Spleen (tissue), 11 donors: ENCODE results near the gene MTHFR. TPM values are rescaled to one million over a fixed set of nuclear protein-coding genes. Genes with fewer than 3 reads are reported as not detected.
A peak's percentile ranks its signal among the peaks of the same experiment; 100 is the strongest.

Experiments
- DNase-seq: peaks from one replicate; pipeline ENCODE4 v3.0.0-alpha.2; 2020
- H3K27ac ChIP-seq, 8 donors: fragments of 200-600 bp; sonication (generic) in 7 of 8; 1 replicate in 4 of 8; 2 replicates in 4 of 8; pipeline versions ENCODE4 v1.5.0 to v1.8.0; 2016 to 2021; ENCODE audit warnings: inconsistent platforms in 4 of 8, mild to moderate bottlenecking in 4 of 8, moderate library complexity in 1 of 8
- H3K27me3 ChIP-seq, 7 donors: fragments of 200-600 bp; sonication (generic) in 6 of 7; replicated peaks in 1 of 7; 1 replicate in 4 of 7; 2 replicates in 3 of 7; pipeline versions ENCODE4 v1.5.0 to v1.8.0; 2016 to 2021; ENCODE audit warnings: inconsistent platforms in 3 of 7, mild to moderate bottlenecking in 1 of 7
- H3K36me3 ChIP-seq, 6 donors: fragments of 200-600 bp; sonication (generic) in 5 of 6; 1 replicate in 4 of 6; 2 replicates in 2 of 6; pipeline versions ENCODE4 v1.5.0 to v1.8.0; 2016 to 2021; ENCODE audit warnings: inconsistent platforms in 2 of 6
- H3K4me1 ChIP-seq, 6 donors: fragments of 200-600 bp; sonication (generic) in 5 of 6; 1 replicate in 3 of 6; 2 replicates in 3 of 6; pipeline versions ENCODE4 v1.5.0 to v1.8.0; 2016 to 2021; ENCODE audit warnings: inconsistent platforms in 3 of 6
- H3K4me3 ChIP-seq, 8 donors: fragments of 200-600 bp; sonication (generic) in 7 of 8; 1 replicate in 4 of 8; 2 replicates in 4 of 8; pipeline versions ENCODE4 v1.5.0 to v1.8.0; 2016 to 2021; ENCODE audit warnings: inconsistent platforms in 4 of 8, mild to moderate bottlenecking in 4 of 8, moderate library complexity in 2 of 8
- H3K9me3 ChIP-seq, 8 donors: fragments of 200-600 bp; sonication (generic) in 7 of 8; 1 replicate in 4 of 8; 2 replicates in 4 of 8; pipeline versions ENCODE4 v1.5.0 to v1.8.0; 2016 to 2021; ENCODE audit warnings: inconsistent platforms in 4 of 8
- POLR2A ChIP-seq, 3 donors: fragments of 450-650 bp; IDR thresholded peaks; one replicate each; pipeline ENCODE4 v1.5.1; 2017; ENCODE audit warnings: antibody characterized with exemption in 3 of 3, mild to moderate bottlenecking in 1 of 3
- POLR2AphosphoS5 ChIP-seq, 3 donors: sonication (generic); formaldehyde crosslinking; IDR thresholded peaks; one replicate each; pipeline ENCODE4 v1.5.1; 2017; ENCODE audit warnings: antibody characterized with exemption in 3 of 3
- WGBS, 5 donors: extraction: QIAGEN DNeasy Blood & Tissue Kit in 3 of 5; methylation state at CpG; one replicate each; pipeline versions ENCODE4 v1.1.5 to v1.1.7; 2013 to 2018; 5-methylcytosine and 5-hydroxymethylcytosine counted together
- intact Hi-C: fragments of 100-400 bp; cut with DNase I; formaldehyde crosslinking; loops from one replicate; pipeline ENCODE4 v1.15.0; 2023; ENCODE audit warnings: low total_unique reads
- polyA plus RNA-seq, 3 donors: library from polyadenylated mRNA; stranded (reverse); fragments of 200-250 nt; gene quantifications; one replicate each; pipeline ENCODE4 v1.2.1, GENCODE V29; 2013
- total RNA-seq, 7 donors: library from RNA; depleted of rRNA in 3 of 7; stranded (reverse); fragments of >200 nt in 3 of 7; fragmentation: NEBNext Ultra II Directional in 4 of 7; extraction: Animal tissue kit (Norgen Biotek cat#: 25700) in 4 of 7; gene quantifications; one replicate each; pipeline versions ENCODE4 v1.1.0 to v1.2.1, GENCODE V29; 2016 to 2021
- TF ChIP-seq, protein P1 (sequence below), 11 experiments: fragments of 200-600 bp in 7 of 11; fragments of 450-650 bp in 4 of 11; sonication (generic) in 4 of 11; IDR thresholded peaks in 8 of 11; conservative IDR thresholded peaks in 3 of 11; 1 replicate in 7 of 11; 2 replicates in 4 of 11; pipeline versions ENCODE4 v1.4.0 to v1.8.0; 2016 to 2021; ENCODE audit warnings: antibody characterized with exemption in 11 of 11, inconsistent platforms in 4 of 11, mild to moderate bottlenecking in 1 of 11
- donor health status: healthy with polysubstance abuse.
- donor health status: DM: no; HTN: no; CAD: no; lungs with moderate emphysema.
- donor health status: DM: no; HTN: no; CAD: no.
- donor health status: Bipolar disorder and iron deficiency.
- donor health status: healthy.
- donor health status: DM: no; HTN: no; CAD: no.
- donor health status: DM: yes; HTN: yes; CAD: no.

MTHFR gene
- total and polyA plus RNA-seq, 10 donors, result 6.7 to 79.8 (median 67.7) TPM

- peak; percentile 68 for DNase-seq
- intact Hi-C loops, result no loop called here
Measured at GRCh38 chr1:11782127-11782708, 23.5 kb downstream of the MTHFR start.

DNA sequence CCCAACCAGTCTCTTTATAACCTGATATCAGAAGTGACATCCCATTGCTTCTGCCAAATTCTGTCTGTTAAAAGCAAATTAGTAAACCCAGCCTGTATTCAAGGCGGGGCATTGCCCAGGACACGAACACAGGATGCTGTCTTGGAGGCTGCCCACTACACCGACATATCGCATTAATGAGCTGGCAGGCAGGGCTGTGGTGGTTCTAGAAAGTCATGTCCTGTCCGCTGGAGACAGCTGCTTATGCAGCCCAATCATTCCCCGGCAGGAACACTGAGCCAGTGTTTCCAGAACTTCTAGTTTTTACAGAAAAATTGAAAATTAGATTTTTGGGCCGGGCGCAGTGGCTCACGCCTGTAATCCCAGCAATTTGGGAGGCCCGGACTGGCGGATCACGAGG, 24.5 kb downstream of the MTHFR start:
- 86 to 94% (median 88%) methylated on average over 12 of the region's 12 CpGs for WGBS, 5 donors
- Histone ChIP-seq H3K9me3 (no peaks in the 10 kb centered on the region), H3K27me3 (no peaks in the 10 kb centered on the region), H3K4me1 (peaks cover 15 to 25% (median 22%) of the 10 kb centered on the region in 6 donors), H3K27ac (no peak overlapping the region), H3K4me3 (no peak overlapping the region), H3K36me3 (no peaks in the 10 kb centered on the region)
- intact Hi-C loops, result no loop called here
- no peak for TF ChIP-seq POLR2AphosphoS5 (IDR thresholded peaks at IDR 0.05)
- TF ChIP-seq POLR2A (IDR thresholded peaks at IDR 0.05), result no peak
- TF ChIP-seq, protein P1, sequence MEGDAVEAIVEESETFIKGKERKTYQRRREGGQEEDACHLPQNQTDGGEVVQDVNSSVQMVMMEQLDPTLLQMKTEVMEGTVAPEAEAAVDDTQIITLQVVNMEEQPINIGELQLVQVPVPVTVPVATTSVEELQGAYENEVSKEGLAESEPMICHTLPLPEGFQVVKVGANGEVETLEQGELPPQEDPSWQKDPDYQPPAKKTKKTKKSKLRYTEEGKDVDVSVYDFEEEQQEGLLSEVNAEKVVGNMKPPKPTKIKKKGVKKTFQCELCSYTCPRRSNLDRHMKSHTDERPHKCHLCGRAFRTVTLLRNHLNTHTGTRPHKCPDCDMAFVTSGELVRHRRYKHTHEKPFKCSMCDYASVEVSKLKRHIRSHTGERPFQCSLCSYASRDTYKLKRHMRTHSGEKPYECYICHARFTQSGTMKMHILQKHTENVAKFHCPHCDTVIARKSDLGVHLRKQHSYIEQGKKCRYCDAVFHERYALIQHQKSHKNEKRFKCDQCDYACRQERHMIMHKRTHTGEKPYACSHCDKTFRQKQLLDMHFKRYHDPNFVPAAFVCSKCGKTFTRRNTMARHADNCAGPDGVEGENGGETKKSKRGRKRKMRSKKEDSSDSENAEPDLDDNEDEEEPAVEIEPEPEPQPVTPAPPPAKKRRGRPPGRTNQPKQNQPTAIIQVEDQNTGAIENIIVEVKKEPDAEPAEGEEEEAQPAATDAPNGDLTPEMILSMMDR (IDR thresholded peaks at IDR 0.05 in 8 of 11, conservative IDR thresholded peaks at IDR 0.05 in 3 of 11), result no peak
- no peak for DNase-seq

More at GRCh38 chr1:11782127-11782708, 23.5 kb downstream of the MTHFR start:
- WGBS, 5 donors, result 74 to 89% (median 83%) methylated on average over 6 of the region's 6 CpGs
- no peaks in the 10 kb centered on the region for H3K36me3 ChIP-seq
- H3K27me3 ChIP-seq, result no peaks in the 10 kb centered on the region
- H3K27ac ChIP-seq, result no peak overlapping the region
- H3K4me3 ChIP-seq, result no peak overlapping the region
- H3K9me3 ChIP-seq, result no peaks in the 10 kb centered on the region
- no peak for TF ChIP-seq POLR2A (IDR thresholded peaks at IDR 0.05)
- no peak for TF ChIP-seq POLR2AphosphoS5 (IDR thresholded peaks at IDR 0.05)
- TF ChIP-seq, protein P1 (IDR thresholded peaks at IDR 0.05 in 8 of 11, conservative IDR thresholded peaks at IDR 0.05 in 3 of 11), result no peak
- H3K4me1 ChIP-seq, result peaks cover 19 to 34% (median 31%) of the 10 kb centered on the region in 6 donors

DNA sequence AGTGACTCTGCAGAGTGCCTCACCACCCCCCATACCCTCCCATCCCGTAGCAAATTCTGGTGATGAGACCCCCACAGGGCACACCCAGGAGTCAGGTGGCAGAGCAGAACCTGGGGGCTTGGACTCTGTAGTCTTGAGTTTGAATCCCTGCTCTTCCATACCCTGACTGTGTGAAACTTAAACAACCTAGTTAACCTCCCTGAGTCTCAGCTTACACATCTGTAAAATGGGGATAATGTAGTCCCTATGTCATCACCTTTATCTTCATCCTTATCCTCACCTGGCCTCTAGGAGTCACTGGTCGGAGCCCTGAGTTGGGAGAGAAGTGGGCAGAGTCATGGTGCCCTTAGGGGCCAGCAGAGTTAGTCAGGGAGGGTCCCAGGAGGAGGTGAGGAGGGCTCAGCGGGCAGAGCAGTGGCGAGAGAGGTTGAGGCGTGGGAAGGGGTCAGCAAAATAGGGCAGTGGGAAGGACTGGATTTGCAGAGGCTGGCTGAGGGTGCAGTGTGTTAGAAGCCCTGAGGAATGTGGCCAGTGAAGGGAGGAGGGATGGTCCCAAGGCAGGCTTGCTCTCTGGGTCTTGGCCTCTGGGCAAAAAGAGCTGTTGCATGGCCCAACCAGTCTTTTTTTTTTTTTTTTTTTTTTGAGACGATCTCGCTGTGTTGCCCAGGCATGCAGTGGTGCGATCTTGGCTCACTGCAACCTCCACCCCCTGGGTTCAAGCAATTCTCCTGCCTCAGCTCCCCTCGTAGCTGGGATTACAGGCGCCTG, 25.2 kb downstream of the MTHFR start:
- no peak overlapping the region for H3K4me3 ChIP-seq
- no peak overlapping the region for H3K27ac ChIP-seq
- TF ChIP-seq POLR2AphosphoS5 (IDR thresholded peaks at IDR 0.05) (no peak), POLR2A (IDR thresholded peaks at IDR 0.05) (no peak)
- TF ChIP-seq, protein P1 (IDR thresholded peaks at IDR 0.05 in 8 of 11, conservative IDR thresholded peaks at IDR 0.05 in 3 of 11), result no peak
- WGBS, 5 donors, result 81 to 94% (median 84%) methylated on average over 7 to 10 of the region's 10 CpGs
- H3K27me3 ChIP-seq, result no peaks in the 10 kb centered on the region
- DNase-seq, result no peak
- no peaks in the 10 kb centered on the region for H3K9me3 ChIP-seq
- intact Hi-C loops, result no loop called here
- peaks cover 9 to 18% (median 15%) of the 10 kb centered on the region in 6 donors for H3K4me1 ChIP-seq
- no peaks in the 10 kb centered on the region for H3K36me3 ChIP-seq

DNA sequence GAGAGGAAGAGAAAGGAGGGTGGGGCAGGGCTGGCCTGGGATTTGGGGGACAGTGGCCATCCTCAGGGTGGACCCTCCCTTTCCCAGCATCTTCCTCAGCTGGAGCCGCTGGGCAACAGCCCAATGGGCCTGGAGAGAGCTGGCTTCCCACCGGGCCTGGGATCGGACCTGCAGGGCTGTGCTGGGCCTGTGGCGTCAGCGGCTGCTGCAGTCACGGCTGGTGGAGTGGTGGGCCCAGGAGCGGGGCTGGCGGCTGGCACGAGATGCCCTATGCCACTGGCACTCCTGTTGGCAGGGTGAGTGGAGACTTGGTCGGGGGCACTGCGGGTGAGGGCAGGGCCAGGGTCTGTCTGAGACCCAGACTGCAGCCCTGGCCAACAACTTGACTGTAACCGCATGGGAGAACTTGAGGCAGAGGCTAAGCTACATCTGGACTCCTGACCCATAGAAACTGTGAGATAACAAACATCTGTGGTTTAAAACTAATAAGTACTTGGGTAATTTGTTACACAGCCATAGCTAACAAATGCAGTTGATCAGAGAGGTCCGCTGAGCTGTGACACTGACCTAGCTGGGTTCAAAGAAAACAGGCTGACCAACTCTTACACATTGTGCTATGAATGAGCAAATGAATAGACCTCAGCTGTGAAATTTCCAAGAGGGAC, 25.9 kb downstream of the MTHFR start:
- Histone ChIP-seq H3K9me3 (no peaks in the 10 kb centered on the region), H3K27ac (no peak overlapping the region), H3K4me1 (peaks cover 6 to 11% (median 8%) of the 10 kb centered on the region in 6 donors), H3K36me3 (no peaks in the 10 kb centered on the region), H3K27me3 (no peaks in the 10 kb centered on the region), H3K4me3 (no peak overlapping the region)
- TF ChIP-seq, protein P1 (IDR thresholded peaks at IDR 0.05 in 8 of 11, conservative IDR thresholded peaks at IDR 0.05 in 3 of 11), result no peak
- no peak for TF ChIP-seq POLR2AphosphoS5 (IDR thresholded peaks at IDR 0.05)
- TF ChIP-seq POLR2A (IDR thresholded peaks at IDR 0.05), result no peak
- peak; percentile 68 for DNase-seq
- intact Hi-C loops, result no loop called here
- WGBS, 5 donors, result 76 to 87% (median 85%) methylated on average over 9 to 13 of the region's 13 CpGs
